HCT116 (cell line): ENCODE data around the gene CAPN3. TPM values are rescaled to one million over a fixed set of nuclear protein-coding genes. Genes with fewer than 3 reads are reported as not detected.

Source experiments
- ATAC-seq: fragments of 200-7000 bp; cut with Tn5 transposase; 2 replicates; pipeline ENCODE4 v1.9.1; 2020; ENCODE audit warnings: mild to moderate bottlenecking, moderate library complexity
- BruUV-seq: library from RNA; stranded (reverse); fragments of 400-500 nt; replicated peaks from 2 replicates; lab custom pipeline; 2021; lab: Mats Ljungman, UMichigan
- CTCF ChIA-PET: fragments of 300-600 bp; sonication (Branson Sonifier 250); formaldehyde crosslinking; loops from one replicate; lab custom pipeline; 2021; ENCODE audit warnings: antibody characterized with exemption; lab: Charles Lee
- POLR2A ChIA-PET: fragments of 300-600, 350-600 bp; sonication (Branson Sonifier 250); formaldehyde crosslinking; loops from one replicate; lab custom pipeline; 2021; ENCODE audit warnings: antibody characterized with exemption; lab: Charles Lee
- RAD21 ChIA-PET, 2 experiments: fragments of 300-600 bp; sonication (Branson Sonifier 250); formaldehyde crosslinking; loops; one replicate each; lab custom pipeline; 2023; ENCODE audit warnings: low total read pairs in 2 of 2; ENCODE audit not compliant: uncharacterized antibody in 2 of 2, unreplicated experiment in 2 of 2, low non-redundant PET in 1 of 2; lab: Charles Lee
- DNase-seq: peaks from one replicate; pipeline ENCODE4 v3.0.0-alpha.2; 2010; ENCODE audit warnings: low read depth, low spot score
- H2AFZ ChIP-seq: fragments of 200-600 bp; shearing (Covaris generic), sonication (generic); 2 replicates; pipeline ENCODE4 v1.6.1; 2017; ENCODE audit warnings: low read depth, mixed run types, mixed read lengths, antibody characterized with exemption, low read length; ENCODE audit not compliant: poor library complexity, severe bottlenecking
- H3K27ac ChIP-seq: 2 replicates; pipeline ENCODE4 v1.5.1; 2012; ENCODE audit warnings: low read depth, low read length
- H3K27me3 ChIP-seq: fragments of 200-600 bp; sonication (generic); 2 replicates; pipeline ENCODE4 v1.6.1; 2016; ENCODE audit warnings: mixed run types, low read length, mixed read lengths; ENCODE audit not compliant: insufficient read depth
- H3K36me3 ChIP-seq, 2 experiments: fragments of 200-500 bp in 1 of 2; fragments of 200-600 bp in 1 of 2; sonication (Bioruptor generic) in 1 of 2; sonication (generic) in 1 of 2; 2 replicates each; pipeline versions ENCODE4 v1.5.1 to v1.6.1; 2014 to 2016; ENCODE audit warnings: low read length in 2 of 2, inconsistent platforms in 1 of 2, mixed read lengths in 1 of 2, mixed run types in 1 of 2; ENCODE audit not compliant: insufficient read depth in 2 of 2, control insufficient read depth in 1 of 2
- H3K4me1 ChIP-seq, 2 experiments: fragments of 200-600 bp in 1 of 2; sonication (generic) in 1 of 2; 2 replicates each; pipeline versions ENCODE4 v1.5.1 to v1.6.1; 2012 to 2017; ENCODE audit warnings: low read length in 2 of 2, inconsistent platforms in 1 of 2, mild to moderate bottlenecking in 1 of 2, mixed read lengths in 1 of 2, mixed run types in 1 of 2, moderate library complexity in 1 of 2; ENCODE audit not compliant: insufficient read depth in 2 of 2, control insufficient read depth in 1 of 2
- H3K4me2 ChIP-seq: fragments of 200-600 bp; sonication (generic); 2 replicates; pipeline ENCODE4 v1.6.1; 2017; ENCODE audit warnings: mixed run types, low read length, mixed read lengths
- H3K4me3 ChIP-seq, 2 experiments: fragments of 200-600 bp in 1 of 2; sonication (generic) in 1 of 2; replicated peaks in 1 of 2; 2 replicates each; pipeline ENCODE4 v1.5.1; 2011 to 2016; ENCODE audit warnings: low read length in 2 of 2, control low read depth in 1 of 2, low read depth in 1 of 2, mild to moderate bottlenecking in 1 of 2, mixed read lengths in 1 of 2, mixed run types in 1 of 2
- H3K79me2 ChIP-seq: fragments of 200-600 bp; sonication (generic); 2 replicates; pipeline ENCODE4 v1.6.1; 2017; ENCODE audit warnings: mild to moderate bottlenecking, mixed run types, low read length, moderate library complexity, mixed read lengths; ENCODE audit not compliant: insufficient read depth
- H3K9ac ChIP-seq: fragments of 200-600 bp; sonication (generic); 2 replicates; pipeline ENCODE4 v1.6.1; 2016; ENCODE audit warnings: low read length, mixed read lengths
- H3K9me2 ChIP-seq: fragments of 200-600 bp; sonication (generic), shearing (Covaris generic); 2 replicates; pipeline ENCODE4 v1.6.1; 2017; ENCODE audit warnings: mixed run types, mild to moderate bottlenecking, moderate library complexity; ENCODE audit not compliant: insufficient read depth
- H3K9me3 ChIP-seq, 2 experiments: fragments of 200-500 bp in 1 of 2; fragments of 200-600 bp in 1 of 2; sonication (Bioruptor generic) in 1 of 2; sonication (generic) in 1 of 2; 2 replicates each; pipeline ENCODE4 v1.6.1; 2014 to 2017; ENCODE audit warnings: low read length in 2 of 2, mixed read lengths in 2 of 2, inconsistent platforms in 1 of 2, low read depth in 1 of 2, mild to moderate bottlenecking in 1 of 2, mixed run types in 1 of 2, moderate library complexity in 1 of 2; ENCODE audit not compliant: control insufficient read depth in 1 of 2, insufficient read depth in 1 of 2
- H4K20me1 ChIP-seq: fragments of 200-600 bp; sonication (generic), shearing (Covaris generic); 2 replicates; pipeline ENCODE4 v1.6.1; 2017; ENCODE audit warnings: mixed run types, mild to moderate bottlenecking, moderate library complexity; ENCODE audit not compliant: insufficient read depth
- CTCF ChIP-seq, 3 experiments: fragments of 200-600 bp in 1 of 3; sonication (generic) in 1 of 3; IDR thresholded peaks in 2 of 3; conservative IDR thresholded peaks in 1 of 3; 2 replicates each; pipeline ENCODE4 v1.5.1; 2012 to 2017; ENCODE audit warnings: low read depth in 2 of 3, low read length in 2 of 3, antibody characterized with exemption in 1 of 3, borderline replicate concordance in 1 of 3, control low read depth in 1 of 3, mild to moderate bottlenecking in 1 of 3, mixed read lengths in 1 of 3, mixed run types in 1 of 3, moderate library complexity in 1 of 3; ENCODE audit not compliant: insufficient read depth in 1 of 3
- EZH2phosphoT487 ChIP-seq: fragments of 200-600 bp; IDR thresholded peaks from 2 replicates; pipeline ENCODE4 v1.6.1; 2018; ENCODE audit warnings: antibody characterized with exemption, borderline replicate concordance
- MAX ChIP-seq: IDR thresholded peaks from 2 replicates; pipeline ENCODE4 v1.6.1; 2012
- POLR2A ChIP-seq: IDR thresholded peaks from 2 replicates; pipeline ENCODE4 v1.7.0; 2011; ENCODE audit warnings: borderline replicate concordance; ENCODE audit not compliant: insufficient read depth, insufficient read length; ENCODE audit errors: extremely low read depth
- POLR2AphosphoS5 ChIP-seq: IDR thresholded peaks from 2 replicates; pipeline ENCODE4 v1.6.1; 2011; ENCODE audit warnings: mild to moderate bottlenecking, low read depth, low read length, moderate library complexity
- RAD21 ChIP-seq: IDR thresholded peaks from 2 replicates; pipeline ENCODE4 v1.6.1; 2012; ENCODE audit warnings: low read depth, mild to moderate bottlenecking
- SIN3A ChIP-seq: IDR thresholded peaks from 2 replicates; pipeline ENCODE4 v1.6.1; 2012; ENCODE audit warnings: low read depth
- SP1 ChIP-seq: IDR thresholded peaks from 2 replicates; pipeline ENCODE4 v1.6.1; 2012; ENCODE audit warnings: low read depth
- SRF ChIP-seq: IDR thresholded peaks from 2 replicates; pipeline ENCODE4 v1.6.1; 2012; ENCODE audit warnings: low read depth
- TCF7L2 ChIP-seq: IDR thresholded peaks from 2 replicates; pipeline ENCODE4 v1.7.0; 2011; ENCODE audit warnings: borderline replicate concordance, inconsistent platforms; ENCODE audit not compliant: insufficient read depth, insufficient read length; ENCODE audit errors: extremely low read depth
- ZFX ChIP-seq: fragments of 450-650 bp; IDR thresholded peaks from 2 replicates; pipeline ENCODE4 v1.6.1; 2017
- intact Hi-C: fragments of 100-400 bp; cut with micrococcal nuclease; formaldehyde crosslinking; loops from 2 replicates; pipeline ENCODE4 v1.10.0; 2022
- total RNA-seq: library from RNA; stranded (reverse); gene quantifications from one replicate; pipeline ENCODE4 v1.2.1, GENCODE V29; 2021; ENCODE audit not compliant: unreplicated experiment
- TF ChIP-seq, protein P1 (sequence below): IDR thresholded peaks from 2 replicates; pipeline ENCODE4 v1.6.1; 2011; ENCODE audit warnings: mild to moderate bottlenecking, low read length, moderate library complexity; ENCODE audit not compliant: insufficient replicate concordance; ENCODE audit errors: extremely low read depth
- TF ChIP-seq, protein P2 (sequence below): IDR thresholded peaks from 2 replicates; pipeline ENCODE4 v1.6.1; 2012; ENCODE audit warnings: low read depth
- TF ChIP-seq, protein P3 (sequence below): IDR thresholded peaks from 2 replicates; pipeline ENCODE4 v1.6.1; 2012

Gene CAPN3
- total RNA-seq, 1 experiment from 2014 or later, result 1.8 TPM

GRCh38 chr15:42355291-42355690, 4.0 kb upstream of the CAPN3 start:
- H3K4me1 ChIP-seq, result no peaks in the 10 kb centered on the region
- no peaks in the 10 kb centered on the region for H3K9me2 ChIP-seq
- no peak overlapping the region for H3K4me3 ChIP-seq
- no peaks in the 10 kb centered on the region for H3K9me3 ChIP-seq
- no peak overlapping the region for H3K4me2 ChIP-seq
- H2AFZ ChIP-seq, result no peak overlapping the region
- no peak overlapping the region for H3K27ac ChIP-seq
- TF ChIP-seq, protein P1, sequence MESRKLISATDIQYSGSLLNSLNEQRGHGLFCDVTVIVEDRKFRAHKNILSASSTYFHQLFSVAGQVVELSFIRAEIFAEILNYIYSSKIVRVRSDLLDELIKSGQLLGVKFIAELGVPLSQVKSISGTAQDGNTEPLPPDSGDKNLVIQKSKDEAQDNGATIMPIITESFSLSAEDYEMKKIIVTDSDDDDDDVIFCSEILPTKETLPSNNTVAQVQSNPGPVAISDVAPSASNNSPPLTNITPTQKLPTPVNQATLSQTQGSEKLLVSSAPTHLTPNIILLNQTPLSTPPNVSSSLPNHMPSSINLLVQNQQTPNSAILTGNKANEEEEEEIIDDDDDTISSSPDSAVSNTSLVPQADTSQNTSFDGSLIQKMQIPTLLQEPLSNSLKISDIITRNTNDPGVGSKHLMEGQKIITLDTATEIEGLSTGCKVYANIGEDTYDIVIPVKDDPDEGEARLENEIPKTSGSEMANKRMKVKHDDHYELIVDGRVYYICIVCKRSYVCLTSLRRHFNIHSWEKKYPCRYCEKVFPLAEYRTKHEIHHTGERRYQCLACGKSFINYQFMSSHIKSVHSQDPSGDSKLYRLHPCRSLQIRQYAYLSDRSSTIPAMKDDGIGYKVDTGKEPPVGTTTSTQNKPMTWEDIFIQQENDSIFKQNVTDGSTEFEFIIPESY, result no peak
- TF ChIP-seq MAX (no peak), SRF (no peak), CTCF (IDR thresholded peaks at IDR 0.05 in 2 of 3, conservative IDR thresholded peaks at IDR 0.05 in 1 of 3; ENCODE audit: borderline replicate concordance in 1 of 3, insufficient read depth in 1 of 3, low read depth in 2 of 3, low read length in 2 of 3) (no peak), SIN3A (no peak), EZH2phosphoT487 (no peak), SP1 (no peak), RAD21 (no peak), TCF7L2 (no peak), POLR2AphosphoS5 (no peak), ZFX (no peak), POLR2A (no peak)
- TF ChIP-seq, protein P2, sequence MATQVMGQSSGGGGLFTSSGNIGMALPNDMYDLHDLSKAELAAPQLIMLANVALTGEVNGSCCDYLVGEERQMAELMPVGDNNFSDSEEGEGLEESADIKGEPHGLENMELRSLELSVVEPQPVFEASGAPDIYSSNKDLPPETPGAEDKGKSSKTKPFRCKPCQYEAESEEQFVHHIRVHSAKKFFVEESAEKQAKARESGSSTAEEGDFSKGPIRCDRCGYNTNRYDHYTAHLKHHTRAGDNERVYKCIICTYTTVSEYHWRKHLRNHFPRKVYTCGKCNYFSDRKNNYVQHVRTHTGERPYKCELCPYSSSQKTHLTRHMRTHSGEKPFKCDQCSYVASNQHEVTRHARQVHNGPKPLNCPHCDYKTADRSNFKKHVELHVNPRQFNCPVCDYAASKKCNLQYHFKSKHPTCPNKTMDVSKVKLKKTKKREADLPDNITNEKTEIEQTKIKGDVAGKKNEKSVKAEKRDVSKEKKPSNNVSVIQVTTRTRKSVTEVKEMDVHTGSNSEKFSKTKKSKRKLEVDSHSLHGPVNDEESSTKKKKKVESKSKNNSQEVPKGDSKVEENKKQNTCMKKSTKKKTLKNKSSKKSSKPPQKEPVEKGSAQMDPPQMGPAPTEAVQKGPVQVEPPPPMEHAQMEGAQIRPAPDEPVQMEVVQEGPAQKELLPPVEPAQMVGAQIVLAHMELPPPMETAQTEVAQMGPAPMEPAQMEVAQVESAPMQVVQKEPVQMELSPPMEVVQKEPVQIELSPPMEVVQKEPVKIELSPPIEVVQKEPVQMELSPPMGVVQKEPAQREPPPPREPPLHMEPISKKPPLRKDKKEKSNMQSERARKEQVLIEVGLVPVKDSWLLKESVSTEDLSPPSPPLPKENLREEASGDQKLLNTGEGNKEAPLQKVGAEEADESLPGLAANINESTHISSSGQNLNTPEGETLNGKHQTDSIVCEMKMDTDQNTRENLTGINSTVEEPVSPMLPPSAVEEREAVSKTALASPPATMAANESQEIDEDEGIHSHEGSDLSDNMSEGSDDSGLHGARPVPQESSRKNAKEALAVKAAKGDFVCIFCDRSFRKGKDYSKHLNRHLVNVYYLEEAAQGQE, result no peak
- TF ChIP-seq, protein P3, sequence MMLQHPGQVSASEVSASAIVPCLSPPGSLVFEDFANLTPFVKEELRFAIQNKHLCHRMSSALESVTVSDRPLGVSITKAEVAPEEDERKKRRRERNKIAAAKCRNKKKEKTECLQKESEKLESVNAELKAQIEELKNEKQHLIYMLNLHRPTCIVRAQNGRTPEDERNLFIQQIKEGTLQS, result no peak
- TF ChIP-seq, all 23 proteins: peak for 0
- Histone ChIP-seq H3K79me2 (no peaks in the 10 kb centered on the region), H3K9ac (no peak overlapping the region), H4K20me1 (no peaks in the 10 kb centered on the region), H3K36me3 (no peaks in the 10 kb centered on the region), H3K27me3 (no peaks in the 10 kb centered on the region)
- DNase-seq (no peak), ATAC-seq (no peak)
- ChIA-PET CTCF (no interaction called here), RAD21 (no interaction called here), POLR2A (no interaction called here)
- intact Hi-C loops, result no loop called here
- no TSS peak for BruUV-seq
